Neural cell (in vitro differentiated cells): ENCODE measurements around the gene PDE11A. TPM values are rescaled to one million over a fixed set of nuclear protein-coding genes. Genes with fewer than 3 reads are reported as not detected.

Experiments used
- H2AFZ ChIP-seq: fragments of 200-600, 300-800 bp; sonication (generic), shearing (Covaris generic); 2 replicates; pipeline ENCODE4 v1.6.0; 2014; ENCODE audit warnings: low read depth, mild to moderate bottlenecking, antibody characterized with exemption, low read length, moderate library complexity
- H3F3A ChIP-seq: fragments of 200-600 bp; shearing (Covaris generic); 2 replicates; pipeline ENCODE4 v1.6.1; 2016; ENCODE audit warnings: mild to moderate bottlenecking, moderate library complexity, mixed read lengths, antibody characterized with exemption, low read length; ENCODE audit not compliant: insufficient read depth, poor library complexity, severe bottlenecking
- H3K27ac ChIP-seq: fragments of 200-600, 300-800 bp; sonication (generic), shearing (Covaris generic); 2 replicates; pipeline ENCODE4 v1.5.1; 2014; ENCODE audit warnings: mild to moderate bottlenecking, low read length, moderate library complexity
- H3K27me3 ChIP-seq: fragments of 300-800, 200-600 bp; sonication (generic), shearing (Covaris generic); 2 replicates; pipeline ENCODE4 v1.6.0; 2014; ENCODE audit warnings: mild to moderate bottlenecking, low read depth, low read length, moderate library complexity; ENCODE audit not compliant: insufficient read depth
- H3K36me3 ChIP-seq: fragments of 300-800, 200-600 bp; sonication (generic), shearing (Covaris generic); 2 replicates; pipeline ENCODE4 v1.5.1; 2014; ENCODE audit warnings: mild to moderate bottlenecking, antibody characterized with exemption, low read length, moderate library complexity; ENCODE audit not compliant: insufficient read depth
- H3K4me2 ChIP-seq: fragments of 300-800, 200-600 bp; sonication (generic), shearing (Covaris generic); 2 replicates; pipeline ENCODE4 v1.6.0; 2014; ENCODE audit warnings: mild to moderate bottlenecking, low read length
- H3K4me3 ChIP-seq: fragments of 300-800, 200-600 bp; sonication (generic), shearing (Covaris generic); 2 replicates; pipeline ENCODE4 v1.5.1; 2014; ENCODE audit warnings: mild to moderate bottlenecking, low read length, moderate library complexity
- H3K79me2 ChIP-seq: fragments of 200-600 bp; shearing (Covaris generic); replicated peaks from 2 replicates; pipeline ENCODE4 v1.6.0; 2014; ENCODE audit warnings: mild to moderate bottlenecking, low read length, moderate library complexity; ENCODE audit not compliant: insufficient read depth
- H3K9ac ChIP-seq: fragments of 300-800, 200-600 bp; sonication (generic), shearing (Covaris generic); 2 replicates; pipeline ENCODE4 v1.6.1; 2016; ENCODE audit warnings: mild to moderate bottlenecking, low read length, mixed read lengths
- H3K9me2 ChIP-seq: fragments of 200-600 bp; shearing (Covaris generic); 2 replicates; pipeline ENCODE4 v1.6.1; 2016; ENCODE audit warnings: mild to moderate bottlenecking, low read length, mixed read lengths; ENCODE audit not compliant: insufficient read depth
- H3K9me3 ChIP-seq: fragments of 200-600, 300-800 bp; sonication (generic), shearing (Covaris generic); 2 replicates; pipeline ENCODE4 v1.6.1; 2016; ENCODE audit warnings: mild to moderate bottlenecking, mixed run types, low read length, moderate library complexity, mixed read lengths
- H4K20me1 ChIP-seq: fragments of 200-600 bp; shearing (Covaris generic); 2 replicates; pipeline ENCODE4 v1.6.1; 2016; ENCODE audit warnings: mild to moderate bottlenecking, mixed run types; ENCODE audit not compliant: insufficient read depth
- CTCF ChIP-seq: fragments of 450-650 bp; IDR thresholded peaks from 2 replicates; pipeline ENCODE4 v1.5.1; 2014; ENCODE audit warnings: antibody characterized with exemption, mild to moderate bottlenecking, moderate library complexity; ENCODE audit not compliant: poor library complexity, severe bottlenecking
- EP300 ChIP-seq: fragments of 450-650 bp; conservative IDR thresholded peaks from 2 replicates; pipeline ENCODE4 v1.6.1; 2014; ENCODE audit warnings: antibody characterized with exemption, mild to moderate bottlenecking, moderate library complexity; ENCODE audit not compliant: poor library complexity, severe bottlenecking
- EZH2 ChIP-seq: fragments of 200-600, 300-800 bp; shearing (Covaris generic), sonication (generic); IDR thresholded peaks from 2 replicates; pipeline ENCODE4 v1.6.1; 2014; ENCODE audit warnings: antibody characterized with exemption, low read length, borderline replicate concordance, mild to moderate bottlenecking; ENCODE audit not compliant: insufficient read depth, poor library complexity, severe bottlenecking
- MXI1 ChIP-seq: fragments of 450-650 bp; conservative IDR thresholded peaks from 2 replicates; pipeline ENCODE4 v1.6.1; 2014; ENCODE audit warnings: antibody characterized with exemption, mild to moderate bottlenecking; ENCODE audit not compliant: poor library complexity, severe bottlenecking
- POLR2AphosphoS5 ChIP-seq: IDR thresholded peaks from 2 replicates; pipeline ENCODE4 v1.6.1; 2012
- RAD21 ChIP-seq: fragments of 450-650 bp; conservative IDR thresholded peaks from 2 replicates; pipeline ENCODE4 v1.6.1; 2014; ENCODE audit warnings: antibody characterized with exemption, mild to moderate bottlenecking, moderate library complexity
- REST ChIP-seq: IDR thresholded peaks from 2 replicates; pipeline ENCODE4 v1.6.1; 2012; ENCODE audit warnings: borderline replicate concordance
- SMC3 ChIP-seq: fragments of 450-650 bp; conservative IDR thresholded peaks from 2 replicates; pipeline ENCODE4 v1.6.1; 2014; ENCODE audit warnings: antibody characterized with exemption, mild to moderate bottlenecking, moderate library complexity; ENCODE audit not compliant: poor library complexity
- TAF1 ChIP-seq: IDR thresholded peaks from 2 replicates; pipeline ENCODE4 v1.6.1; 2012; ENCODE audit warnings: low read depth
- polyA plus RNA-seq: library from polyadenylated mRNA; depleted of rRNA; stranded (reverse); fragments of >200 nt; gene quantifications from 2 replicates; pipeline ENCODE4 v1.2.3, GENCODE V29; 2014

PDE11A gene
- polyA plus RNA-seq, 1 donor from 2014 or later = 0.89 TPM

- no peak overlapping the region for H3K9ac ChIP-seq
- no peaks in the 10 kb centered on the region for H4K20me1 ChIP-seq
- no peaks in the 10 kb centered on the region for H3K79me2 ChIP-seq
- TF ChIP-seq EP300 (no peak), EZH2 (no peak), CTCF (no peak), POLR2AphosphoS5 (no peak), SMC3 (no peak), MXI1 (no peak), REST (no peak), TAF1 (no peak), RAD21 (no peak)
- H3K36me3 ChIP-seq = no peaks in the 10 kb centered on the region
- H3K27me3 ChIP-seq = no peaks in the 10 kb centered on the region
- no peaks in the 10 kb centered on the region for H3F3A ChIP-seq
- H3K4me2 ChIP-seq = no peak overlapping the region
- H3K4me3 ChIP-seq = peak overlapping the region; percentile 84
- no peaks in the 10 kb centered on the region for H3K9me3 ChIP-seq
- H2AFZ ChIP-seq = no peak overlapping the region
- no peaks in the 10 kb centered on the region for H3K9me2 ChIP-seq
- no peak overlapping the region for H3K27ac ChIP-seq
Observed at GRCh38 chr2:178111743-178112142, 39.2 kb upstream of the PDE11A start.

- no peaks in the 10 kb centered on the region for H3K79me2 ChIP-seq
Observed at GRCh38 chr2:178110681-178111080, 38.1 kb upstream of the PDE11A start.

More at GRCh38 chr2:178110681-178111080, 38.1 kb upstream of the PDE11A start:
- no peak overlapping the region for H3K27ac ChIP-seq
- no peak overlapping the region for H3K4me3 ChIP-seq
- no peaks in the 10 kb centered on the region for H4K20me1 ChIP-seq
- TF ChIP-seq RAD21 (no peak), POLR2AphosphoS5 (no peak), CTCF (no peak), EZH2 (no peak), SMC3 (no peak)
- no peaks in the 10 kb centered on the region for H3K36me3 ChIP-seq
- H3K9me2 ChIP-seq = no peaks in the 10 kb centered on the region
- H3K9me3 ChIP-seq = no peaks in the 10 kb centered on the region
- no peak overlapping the region for H2AFZ ChIP-seq
- no peaks in the 10 kb centered on the region for H3K27me3 ChIP-seq
- no peaks in the 10 kb centered on the region for H3F3A ChIP-seq
- H3K4me2 ChIP-seq = no peak overlapping the region
- no peak overlapping the region for H3K9ac ChIP-seq
